GM12878 (cell line): ENCODE data around the gene CSRNP2.

Experiments
- CREB1 ChIP-seq: IDR thresholded peaks from 2 replicates; pipeline ENCODE4 v1.6.1; 2012; ENCODE audit warnings: low read depth, mild to moderate bottlenecking, inconsistent platforms
- EP300 ChIP-seq, 2 experiments: fragments of 150-350 bp in 1 of 2; IDR thresholded peaks; 2 replicates each; pipeline ENCODE4 v1.6.1; 2011 to 2012; ENCODE audit warnings: low read depth in 2 of 2, low read length in 2 of 2, borderline replicate concordance in 1 of 2, improper control_type of control experiment in 1 of 2, inconsistent platforms in 1 of 2; ENCODE audit not compliant: control insufficient read depth in 1 of 2
- NBN ChIP-seq: fragments of 450-650 bp; IDR thresholded peaks from 2 replicates; pipeline ENCODE4 v1.6.1; 2016
- NFXL1 ChIP-seq: fragments of 450-650 bp; IDR thresholded peaks from 2 replicates; pipeline ENCODE4 v1.6.1; 2017; ENCODE audit warnings: antibody characterized with exemption, mild to moderate bottlenecking, borderline replicate concordance
- NFYB ChIP-seq: IDR thresholded peaks from 2 replicates; pipeline ENCODE4 v1.6.1; 2011; ENCODE audit warnings: low read depth, mild to moderate bottlenecking, low read length, improper control_type of control experiment, moderate library complexity; ENCODE audit not compliant: insufficient read depth
- PML ChIP-seq: IDR thresholded peaks from 2 replicates; pipeline ENCODE4 v1.6.1; 2012; ENCODE audit warnings: low read length, inconsistent platforms
- POLR2A ChIP-seq: IDR thresholded peaks from 2 replicates; pipeline ENCODE4 v1.6.1; 2011; ENCODE audit warnings: low read depth, mild to moderate bottlenecking, low read length
- RAD21 ChIP-seq: IDR thresholded peaks from 2 replicates; pipeline ENCODE4 v1.6.1; 2011; ENCODE audit warnings: mild to moderate bottlenecking, low read depth, low read length, moderate library complexity; ENCODE audit not compliant: insufficient read depth
- SP1 ChIP-seq: IDR thresholded peaks from one replicate; pipeline ENCODE4 v1.6.1; 2011; ENCODE audit warnings: low read depth, low read length
- TAF1 ChIP-seq: IDR thresholded peaks from 2 replicates; pipeline ENCODE4 v1.6.1; 2011; ENCODE audit warnings: mild to moderate bottlenecking, low read depth, low read length, borderline replicate concordance
- TBL1XR1 ChIP-seq: IDR thresholded peaks from 2 replicates; pipeline ENCODE4 v1.6.1; 2012; ENCODE audit warnings: low read depth, low read length, improper control_type of control experiment
- ZZZ3 ChIP-seq: IDR thresholded peaks from 2 replicates; pipeline ENCODE4 v1.6.1; 2011; ENCODE audit warnings: low read depth; ENCODE audit not compliant: control insufficient read depth, insufficient read length
- TF ChIP-seq, protein P1 (sequence below), 3 experiments: IDR thresholded peaks in 2 of 3; conservative IDR thresholded peaks in 1 of 3; 2 replicates each; pipeline ENCODE4 v1.5.1; 2011; ENCODE audit warnings: low read depth in 3 of 3, low read length in 3 of 3, mild to moderate bottlenecking in 3 of 3, control low read depth in 2 of 3, moderate library complexity in 2 of 3, inconsistent platforms in 1 of 3, mixed read lengths in 1 of 3; ENCODE audit not compliant: control insufficient read depth in 2 of 3, insufficient read depth in 1 of 3; ENCODE audit errors: extremely low read depth in 1 of 3
- TF ChIP-seq, protein P2 (sequence below): IDR thresholded peaks from 2 replicates; pipeline ENCODE4 v1.6.1; 2011; ENCODE audit warnings: low read depth, low read length, improper control_type of control experiment, borderline replicate concordance

DNA sequence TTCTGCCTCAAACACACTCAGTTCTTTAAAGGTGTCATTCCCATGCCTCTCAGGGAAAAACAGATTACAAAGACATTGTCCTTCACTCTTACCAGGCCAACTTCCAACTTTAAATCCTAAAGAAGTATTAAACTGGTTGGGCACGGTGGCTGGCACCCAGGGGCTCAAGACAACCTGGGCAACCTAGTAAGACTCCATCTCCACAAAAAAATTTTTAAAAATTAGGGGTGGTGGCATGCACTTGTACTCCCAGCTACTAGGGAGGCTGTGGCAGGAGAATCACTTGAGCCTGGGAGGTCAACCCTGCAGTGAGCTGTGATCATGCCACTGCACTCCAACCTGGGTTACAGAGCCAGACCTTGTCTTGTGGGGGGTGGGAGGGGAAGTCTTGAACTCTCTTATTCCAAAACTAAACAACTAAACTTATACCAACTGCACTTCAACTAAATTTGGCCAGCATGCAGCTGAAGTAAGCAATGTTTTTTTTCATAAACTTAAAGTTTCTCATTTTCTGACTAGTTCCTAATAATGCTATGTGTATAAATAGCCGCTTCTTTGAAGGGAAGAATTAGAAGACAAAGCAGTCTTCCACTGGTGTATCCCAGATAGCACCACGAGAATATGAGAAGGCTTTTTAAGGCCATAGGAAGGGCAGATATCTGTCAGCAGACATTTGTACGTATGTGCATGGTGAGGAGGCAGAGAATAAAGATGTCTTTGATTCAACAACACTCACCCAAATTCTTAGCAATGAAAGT lies 59.6 kb downstream of the CSRNP2 start:
- TF ChIP-seq SP1 (no peak), NFYB (no peak), NBN (no peak), TBL1XR1 (no peak), TAF1 (no peak), EP300 (IDR thresholded peaks at IDR 0.05; ENCODE audit: borderline replicate concordance in 1 of 2, control insufficient read depth in 1 of 2, low read depth in 2 of 2, low read length in 2 of 2) (no peak), PML (no peak), POLR2A (no peak), CREB1 (no peak), RAD21 (no peak), NFXL1 (no peak), ZZZ3 (no peak)
- TF ChIP-seq, protein P1, sequence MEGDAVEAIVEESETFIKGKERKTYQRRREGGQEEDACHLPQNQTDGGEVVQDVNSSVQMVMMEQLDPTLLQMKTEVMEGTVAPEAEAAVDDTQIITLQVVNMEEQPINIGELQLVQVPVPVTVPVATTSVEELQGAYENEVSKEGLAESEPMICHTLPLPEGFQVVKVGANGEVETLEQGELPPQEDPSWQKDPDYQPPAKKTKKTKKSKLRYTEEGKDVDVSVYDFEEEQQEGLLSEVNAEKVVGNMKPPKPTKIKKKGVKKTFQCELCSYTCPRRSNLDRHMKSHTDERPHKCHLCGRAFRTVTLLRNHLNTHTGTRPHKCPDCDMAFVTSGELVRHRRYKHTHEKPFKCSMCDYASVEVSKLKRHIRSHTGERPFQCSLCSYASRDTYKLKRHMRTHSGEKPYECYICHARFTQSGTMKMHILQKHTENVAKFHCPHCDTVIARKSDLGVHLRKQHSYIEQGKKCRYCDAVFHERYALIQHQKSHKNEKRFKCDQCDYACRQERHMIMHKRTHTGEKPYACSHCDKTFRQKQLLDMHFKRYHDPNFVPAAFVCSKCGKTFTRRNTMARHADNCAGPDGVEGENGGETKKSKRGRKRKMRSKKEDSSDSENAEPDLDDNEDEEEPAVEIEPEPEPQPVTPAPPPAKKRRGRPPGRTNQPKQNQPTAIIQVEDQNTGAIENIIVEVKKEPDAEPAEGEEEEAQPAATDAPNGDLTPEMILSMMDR (IDR thresholded peaks at IDR 0.05 in 2 of 3, conservative IDR thresholded peaks at IDR 0.05 in 1 of 3; ENCODE audit: control insufficient read depth in 2 of 3, extremely low read depth in 1 of 3, insufficient read depth in 1 of 3, low read depth in 3 of 3, low read length in 3 of 3), result no peak
- TF ChIP-seq, protein P2, sequence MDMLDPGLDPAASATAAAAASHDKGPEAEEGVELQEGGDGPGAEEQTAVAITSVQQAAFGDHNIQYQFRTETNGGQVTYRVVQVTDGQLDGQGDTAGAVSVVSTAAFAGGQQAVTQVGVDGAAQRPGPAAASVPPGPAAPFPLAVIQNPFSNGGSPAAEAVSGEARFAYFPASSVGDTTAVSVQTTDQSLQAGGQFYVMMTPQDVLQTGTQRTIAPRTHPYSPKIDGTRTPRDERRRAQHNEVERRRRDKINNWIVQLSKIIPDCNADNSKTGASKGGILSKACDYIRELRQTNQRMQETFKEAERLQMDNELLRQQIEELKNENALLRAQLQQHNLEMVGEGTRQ, result no peak
